Measurements from ENCODE around the gene OTULIN. TPM values are rescaled to one million over a fixed set of nuclear protein-coding genes. Genes with fewer than 3 reads are reported as not detected.

OTULIN gene
- total and polyA plus RNA-seq, 2 of the 4 experiments (the other 2 are of a cell fraction) = 6.9 to 19.5 TPM

DNA sequence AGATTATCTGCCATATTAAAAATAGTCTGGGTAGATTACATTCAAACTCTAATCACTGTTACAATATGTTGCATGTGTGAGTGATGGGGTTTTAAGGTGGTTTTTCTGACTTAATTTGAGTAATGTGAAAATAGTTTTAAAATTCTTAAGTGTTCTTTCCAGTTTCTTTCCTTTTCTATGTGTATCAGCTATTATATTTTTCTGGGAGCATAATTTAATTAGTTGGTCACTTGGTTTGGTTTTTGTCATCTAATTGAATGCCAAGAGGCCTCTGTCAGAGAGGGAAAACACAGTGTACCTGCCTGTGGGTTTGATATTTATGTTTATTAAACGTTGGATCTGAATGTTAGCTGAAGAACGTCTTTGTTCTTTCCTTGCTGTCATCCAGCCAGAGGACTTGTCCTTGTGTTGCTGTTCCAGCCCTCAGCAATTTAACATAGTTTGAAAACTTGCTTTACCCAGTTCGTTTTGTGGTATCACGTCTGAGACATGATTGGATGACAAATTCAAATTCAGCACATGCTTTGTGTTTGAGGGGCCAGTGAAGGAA is 19.5 kb downstream of the OTULIN start:
- no peak overlapping the region for H3K23ac ChIP-seq (ENCODE audit: low read depth, low read length)
- ChIA-PET CTCF (interaction anchor here (0.8 to 1.7 kb wide), 3 partner anchors 43 to 330 kb away, joined by 3 to 7 read pairs (median 4); no protein-coding TSS in a partner anchor), POLR2A (ENCODE audit: unreplicated experiment) (no interaction called here)
- ATAC-seq (ENCODE audit: low read depth) = no peak
- no CpG with 5 or more reads among the region's 4 CpGs for WGBS, 2 experiments (ENCODE audit: extremely low coverage in 2 of 2, insufficient read length in 1 of 2)
- H3K14ac ChIP-seq (replicated peaks; ENCODE audit: low read depth, low read length) = no peak overlapping the region
- H3K18ac ChIP-seq (ENCODE audit: low read depth, low read length) = no peak overlapping the region
- H2AK9ac ChIP-seq (replicated peaks; ENCODE audit: low read depth, low read length, poor library complexity) = no peak overlapping the region
- DNase-seq = no peak
- H3K27ac ChIP-seq (ENCODE audit: insufficient read depth, low read length) = no peak overlapping the region
- H2BK5ac ChIP-seq (ENCODE audit: low read depth, low read length, poor library complexity, severe bottlenecking) = no peak overlapping the region
- BruUV-seq (replicated peaks) = no TSS peak
- dilution Hi-C loops (cut with HindIII; ENCODE audit: low sequenced_read_pairs, unreplicated experiment) (no loop called here), in situ Hi-C loops (cut with MboI; ENCODE audit: low sequenced_read_pairs) (no loop called here), intact Hi-C loops (cut with micrococcal nuclease) (loop anchor here (2.0 to 10.0 kb wide), 2 partner anchors 421 to 499 kb away; no protein-coding TSS in a partner anchor)
- no peaks in the 10 kb centered on the region for H3K27me3 ChIP-seq (ENCODE audit: control insufficient read depth, insufficient read depth, low read length)
- no peak overlapping the region for H3K4me2 ChIP-seq (ENCODE audit: low read depth, low read length)
- no peak overlapping the region for H4K5ac ChIP-seq (ENCODE audit: low read depth, low read length)
- H2BK20ac ChIP-seq (ENCODE audit: low read depth, low read length) = no peak overlapping the region
- H4K8ac ChIP-seq (ENCODE audit: low read depth in 2 of 2, low read length in 2 of 2) = no peak overlapping the region
- no peaks in the 10 kb centered on the region for H3K9me3 ChIP-seq (ENCODE audit: control insufficient read depth, insufficient read depth, low read length)
- peaks cover 28 to 55% of the 10 kb centered on the region in 2 experiments for H3K79me1 ChIP-seq (ENCODE audit: low read depth in 1 of 2, low read length in 2 of 2)
- no peak overlapping the region for H3K9ac ChIP-seq (ENCODE audit: low read depth, low read length)
- H2BK15ac ChIP-seq (ENCODE audit: low read depth, low read length) = no peak overlapping the region
- H3K56ac ChIP-seq (ENCODE audit: extremely low read depth, insufficient read depth, low read length) = no peak overlapping the region
- H3K4ac ChIP-seq (ENCODE audit: low read depth, low read length) = no peak overlapping the region
- peaks cover 3% of the 10 kb centered on the region for H3K4me1 ChIP-seq (ENCODE audit: control insufficient read depth, insufficient read depth, low read length)
- H2AK5ac ChIP-seq (ENCODE audit: low read depth, low read length) = no peak overlapping the region
- TF ChIP-seq ELK1 (IDR thresholded peaks at IDR 0.05; ENCODE audit: borderline replicate concordance, low read depth, low read length) (no peak), MXI1 (IDR thresholded peaks at IDR 0.05; ENCODE audit: borderline replicate concordance, low read depth, low read length) (no peak), POLR2A (IDR thresholded peaks at IDR 0.05; ENCODE audit: low read depth, low read length) (no peak), SMC3 (IDR thresholded peaks at IDR 0.05; ENCODE audit: low read depth, low read length) (no peak), RFX5 (IDR thresholded peaks at IDR 0.05; ENCODE audit: low read depth, low read length) (no peak), USF2 (IDR thresholded peaks at IDR 0.05; ENCODE audit: low read depth, low read length) (no peak), CTCF (conservative IDR thresholded peaks at IDR 0.05; ENCODE audit: low read depth, low read length) (no peak), CEBPB (IDR thresholded peaks at IDR 0.05; ENCODE audit: low read depth, low read length) (no peak), MAFK (IDR thresholded peaks at IDR 0.05; ENCODE audit: low read depth, low read length) (no peak), RCOR1 (IDR thresholded peaks at IDR 0.05; ENCODE audit: insufficient replicate concordance, low read length) (no peak), MAZ (IDR thresholded peaks at IDR 0.05; ENCODE audit: borderline replicate concordance, low read depth, low read length) (no peak), BHLHE40 (IDR thresholded peaks at IDR 0.05; ENCODE audit: low read depth, low read length) (no peak), CHD1 (IDR thresholded peaks at IDR 0.05; ENCODE audit: low read depth, low read length) (no peak), FOS (IDR thresholded peaks at IDR 0.05; ENCODE audit: low read depth, low read length) (no peak), NFE2L2 (IDR thresholded peaks at IDR 0.05; ENCODE audit: low read depth, low read length) (no peak)
- no peak overlapping the region for H2AFZ ChIP-seq (replicated peaks; ENCODE audit: low read length, poor library complexity)
- H4K91ac ChIP-seq (ENCODE audit: insufficient read depth, low read depth, low read length) = no peak overlapping the region
- peaks cover 10% of the 10 kb centered on the region for H3K9me1 ChIP-seq (ENCODE audit: insufficient read depth, low read length)
- H3K4me3 ChIP-seq (ENCODE audit: insufficient read depth, low read depth, low read length) = no peak overlapping the region
- H4K20me1 ChIP-seq (ENCODE audit: insufficient read depth, low read length) = peaks cover 2% of the 10 kb centered on the region; the same call in 1 of the 2 replicates
- peaks cover 35% of the 10 kb centered on the region for H3K36me3 ChIP-seq (ENCODE audit: control insufficient read depth, insufficient read depth, low read length)
- no peak overlapping the region for H2BK120ac ChIP-seq (ENCODE audit: low read depth, low read length)

Data from IMR-90 (cell line).